Stimulated activated CD4-positive, alpha-beta T cell treated with anti-CD3 and anti-CD28 coated beads, Interleukin-12 subunit alpha, Interleukin-12 subunit beta, amount 100 ng/mL, for 4 hours (primary cell): ENCODE results near the gene TMEM214.
"Not testable (repeated sequence)": the region's sequence is repeated elsewhere in the genome, so short reads cannot be mapped to it uniquely, and the experiment has no call there.

Experiments used
- DNase-seq: peaks from one replicate; pipeline ENCODE4 v3.0.0-alpha.2; 2020

The TMEM214 gene

DNA sequence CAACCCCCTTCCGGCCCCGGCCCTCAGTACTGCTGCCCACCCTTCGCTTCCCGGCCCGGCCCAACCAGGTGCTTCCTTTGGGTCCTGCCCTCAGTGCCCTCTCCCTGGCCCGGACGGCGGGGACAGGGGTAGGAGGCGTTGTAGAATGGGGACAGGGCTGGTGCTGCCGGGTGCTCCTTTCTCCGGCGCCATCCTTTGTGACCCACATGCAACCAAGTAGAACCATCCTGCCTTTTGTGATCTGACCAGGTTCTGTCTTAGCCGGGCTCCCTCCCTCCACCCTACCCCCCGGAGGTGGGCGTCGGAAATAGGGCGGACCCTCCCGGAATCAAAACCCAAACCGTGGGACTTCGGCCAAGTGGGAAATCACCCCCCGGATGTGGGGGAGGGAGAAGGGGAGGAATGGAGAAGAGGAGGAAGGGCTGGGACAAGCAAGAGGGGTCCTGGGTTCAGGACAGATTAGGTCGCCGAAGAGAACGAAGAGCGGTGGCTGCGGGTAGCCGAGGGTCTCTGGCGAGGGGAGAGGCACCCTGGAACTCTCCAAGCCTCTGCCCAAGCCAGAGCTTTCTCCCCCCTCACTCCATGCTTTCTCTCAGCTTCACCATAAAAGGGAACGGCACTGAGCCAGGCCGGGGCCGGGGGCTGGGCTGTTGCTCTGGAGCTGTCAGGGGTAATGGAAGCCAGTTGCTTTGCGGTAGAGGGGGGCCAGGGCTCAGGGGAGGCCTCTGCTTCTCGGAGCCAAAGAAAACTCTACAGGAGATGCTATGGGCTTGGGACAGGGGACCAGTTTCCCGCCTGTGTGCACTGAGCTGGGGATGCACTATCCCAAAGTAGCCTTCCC lies 39.4 kb downstream of the TMEM214 start:
- DNase-seq = peak; percentile 49

DNA sequence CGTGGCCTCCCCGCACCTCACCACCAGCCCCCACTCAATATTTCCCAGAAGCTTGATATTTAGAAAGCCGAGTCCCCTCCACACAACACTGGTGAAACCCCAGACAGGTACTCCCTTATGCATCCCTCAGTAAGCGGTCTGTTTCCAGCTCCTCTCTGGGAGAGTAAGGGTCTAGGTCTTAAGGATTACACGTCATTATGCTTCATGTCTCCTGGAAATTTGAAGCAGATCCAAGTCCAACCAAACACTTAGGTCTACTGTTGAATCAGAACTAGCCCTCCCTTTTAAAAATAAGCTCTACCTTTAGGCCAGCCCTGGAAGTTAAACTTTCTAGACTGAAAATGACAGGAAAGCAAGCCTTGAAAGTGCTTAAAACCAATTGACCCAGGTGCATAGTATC lies 40.2 kb downstream of the TMEM214 start:
- DNase-seq = no peak

DNA sequence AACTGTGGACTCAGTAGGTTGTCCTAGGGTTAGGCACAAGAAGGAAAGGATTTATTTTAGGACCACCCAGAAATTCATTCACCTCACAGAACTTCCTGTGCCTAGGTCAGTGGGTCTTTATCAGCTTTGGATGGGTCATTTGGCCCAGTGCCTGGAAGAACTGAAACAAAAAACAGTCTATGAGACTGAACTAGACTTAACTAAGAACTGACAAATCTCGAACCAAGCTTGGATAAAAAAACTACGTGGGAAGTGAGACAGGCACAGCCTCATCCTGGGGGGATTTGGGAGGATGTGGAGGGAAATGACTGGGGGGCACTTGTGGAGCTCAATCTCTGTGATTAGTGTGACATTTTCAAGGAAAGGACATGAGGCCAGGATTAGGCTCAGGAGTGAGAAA lies 41.0 kb downstream of the TMEM214 start:
- DNase-seq = no peak

DNA sequence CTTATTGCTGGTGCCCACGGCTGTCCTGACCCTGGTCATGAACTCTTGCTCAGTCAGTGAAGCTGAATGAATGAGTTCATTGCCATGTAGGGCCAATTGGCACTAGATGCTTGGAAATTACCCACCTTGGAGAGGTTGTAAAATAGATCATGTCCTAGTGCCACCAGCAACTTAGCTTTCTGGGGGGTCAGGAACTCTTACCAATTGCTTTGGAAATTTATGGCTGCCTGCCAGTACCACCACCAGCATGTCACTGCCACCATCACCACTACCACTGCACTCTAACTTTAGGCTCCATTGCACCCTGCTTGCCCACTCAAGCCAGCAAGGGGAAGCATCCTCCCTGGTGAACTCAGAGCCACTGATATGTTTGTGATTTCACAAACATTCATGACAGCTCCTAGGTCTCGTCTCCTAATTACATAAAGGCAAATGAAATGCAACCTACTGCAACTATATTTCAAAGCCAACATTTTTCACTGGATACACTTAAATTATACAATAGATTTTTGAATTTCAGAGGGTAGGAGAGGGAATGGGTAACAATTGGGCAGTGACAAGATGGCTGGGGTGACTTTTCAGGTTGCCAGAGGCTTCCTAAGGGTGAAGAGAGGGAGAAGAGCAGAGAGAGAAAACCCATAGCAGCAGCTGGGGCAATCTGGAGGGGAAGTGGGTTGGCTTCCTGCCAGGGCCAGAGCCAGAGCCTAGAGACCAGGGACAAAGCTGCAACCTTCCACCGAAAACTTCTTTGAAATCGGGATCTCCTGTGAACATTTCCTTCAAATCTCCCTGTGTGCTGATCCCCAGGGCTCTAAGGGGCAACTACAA lies 42.2 kb downstream of the TMEM214 start:
- DNase-seq = peak; percentile 34

DNA sequence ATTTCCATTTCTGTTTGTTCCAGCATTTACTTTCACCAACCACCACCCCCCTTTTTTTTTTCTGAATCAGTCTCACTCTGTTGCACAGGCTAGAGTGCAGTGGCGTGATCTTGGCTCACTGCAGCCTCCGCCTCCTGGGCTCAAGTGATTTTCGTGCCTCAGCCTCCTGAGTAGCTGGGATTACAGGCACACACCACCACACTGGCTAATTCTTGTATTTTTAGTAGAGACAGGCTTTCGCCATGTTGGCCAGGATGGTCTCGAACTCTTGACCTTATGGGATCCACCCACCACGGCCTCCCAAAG lies 42.8 kb downstream of the TMEM214 start:
- DNase-seq = not testable (repeated sequence)

DNA sequence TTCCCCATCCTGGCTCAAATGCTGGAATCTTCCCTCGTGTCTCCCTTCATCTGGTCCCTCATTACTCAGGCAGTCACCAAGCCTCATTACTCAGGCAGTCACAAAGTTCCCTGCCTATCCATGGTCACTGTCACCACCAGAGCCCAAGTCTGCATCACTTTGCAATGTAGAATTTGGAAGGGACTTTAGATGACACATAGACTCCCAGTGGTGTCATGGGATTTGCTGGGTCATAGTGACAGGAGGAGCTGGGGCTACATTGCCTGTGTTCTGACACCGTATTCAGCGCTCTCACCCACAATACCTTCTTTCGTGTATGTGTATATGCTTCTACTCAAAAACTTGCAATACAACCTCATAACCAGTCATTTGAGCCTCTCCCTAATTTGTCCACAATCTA lies 43.6 kb downstream of the TMEM214 start:
- no peak for DNase-seq

DNA sequence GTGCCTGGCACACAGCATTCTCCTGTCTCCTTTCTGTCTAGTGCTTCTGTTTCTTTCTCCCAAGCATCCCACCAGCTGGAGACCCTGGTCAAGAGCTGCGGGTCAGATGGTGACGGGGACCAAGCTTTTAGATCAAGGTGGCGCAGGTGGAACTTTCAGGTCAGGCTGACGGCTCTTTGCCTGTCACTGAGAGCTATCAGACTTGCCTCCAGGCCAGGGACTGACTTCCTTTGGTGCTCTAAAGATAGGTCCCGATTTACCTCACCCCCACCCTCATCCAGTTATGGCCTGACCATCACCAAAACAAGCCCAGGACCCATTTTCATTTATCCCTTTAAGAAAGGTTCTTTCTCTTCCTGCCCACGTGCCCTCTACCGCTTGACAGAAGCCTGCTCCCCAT lies 44.5 kb downstream of the TMEM214 start:
- no peak for DNase-seq

DNA sequence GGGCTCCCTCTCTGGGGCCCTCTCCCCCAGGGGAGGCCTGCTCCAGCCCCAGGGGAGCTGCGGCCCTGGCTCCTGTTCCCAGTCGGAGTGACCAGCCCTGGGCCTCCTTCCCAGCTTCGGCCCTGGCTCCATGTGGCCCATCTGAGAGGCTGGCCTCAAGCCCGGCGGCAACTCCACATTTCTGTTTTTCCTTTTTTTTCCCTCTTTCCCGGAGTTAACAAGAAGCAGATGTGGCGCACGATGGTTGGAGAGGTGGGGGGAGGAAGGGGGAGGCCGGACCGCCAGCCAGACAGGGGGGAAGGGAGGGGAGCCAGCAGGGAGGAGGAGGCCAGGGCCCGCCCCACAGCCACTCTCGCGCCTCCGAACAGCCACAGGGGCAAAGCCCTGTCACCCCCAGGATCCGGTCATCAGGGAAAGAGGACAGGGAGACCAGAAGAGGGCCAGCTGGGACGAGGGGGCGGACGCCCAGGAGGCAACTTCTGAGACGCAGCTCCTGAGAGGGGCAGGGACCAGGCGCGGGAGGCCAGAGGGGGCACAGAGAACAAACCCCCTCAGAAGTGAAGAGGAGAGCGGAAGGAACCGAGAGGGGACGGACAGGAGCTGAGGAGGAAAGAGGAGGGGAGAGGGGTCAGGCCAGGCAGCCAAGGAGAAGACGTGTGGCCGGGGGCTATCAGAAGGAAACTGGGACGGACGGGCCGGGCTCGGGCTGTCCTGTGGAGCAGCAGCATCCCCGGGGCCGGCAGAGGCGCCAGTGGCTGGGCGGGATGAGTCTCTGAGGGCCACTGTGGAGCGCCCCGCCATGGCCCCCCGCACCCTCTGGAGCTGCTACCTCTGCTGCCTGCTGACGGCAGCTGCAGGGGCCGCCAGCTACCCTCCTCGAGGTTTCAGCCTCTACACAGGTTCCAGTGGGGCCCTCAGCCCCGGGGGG lies 45.8 kb downstream of the TMEM214 start, which contains the start of gene EMILIN1:
Gene EMILIN1, plus strand, starts transcription at position 349 of the 928 bp plus-strand sequence. Its CDS starts 451 bp downstream, at position 800.
- DNase-seq = no peak

DNA sequence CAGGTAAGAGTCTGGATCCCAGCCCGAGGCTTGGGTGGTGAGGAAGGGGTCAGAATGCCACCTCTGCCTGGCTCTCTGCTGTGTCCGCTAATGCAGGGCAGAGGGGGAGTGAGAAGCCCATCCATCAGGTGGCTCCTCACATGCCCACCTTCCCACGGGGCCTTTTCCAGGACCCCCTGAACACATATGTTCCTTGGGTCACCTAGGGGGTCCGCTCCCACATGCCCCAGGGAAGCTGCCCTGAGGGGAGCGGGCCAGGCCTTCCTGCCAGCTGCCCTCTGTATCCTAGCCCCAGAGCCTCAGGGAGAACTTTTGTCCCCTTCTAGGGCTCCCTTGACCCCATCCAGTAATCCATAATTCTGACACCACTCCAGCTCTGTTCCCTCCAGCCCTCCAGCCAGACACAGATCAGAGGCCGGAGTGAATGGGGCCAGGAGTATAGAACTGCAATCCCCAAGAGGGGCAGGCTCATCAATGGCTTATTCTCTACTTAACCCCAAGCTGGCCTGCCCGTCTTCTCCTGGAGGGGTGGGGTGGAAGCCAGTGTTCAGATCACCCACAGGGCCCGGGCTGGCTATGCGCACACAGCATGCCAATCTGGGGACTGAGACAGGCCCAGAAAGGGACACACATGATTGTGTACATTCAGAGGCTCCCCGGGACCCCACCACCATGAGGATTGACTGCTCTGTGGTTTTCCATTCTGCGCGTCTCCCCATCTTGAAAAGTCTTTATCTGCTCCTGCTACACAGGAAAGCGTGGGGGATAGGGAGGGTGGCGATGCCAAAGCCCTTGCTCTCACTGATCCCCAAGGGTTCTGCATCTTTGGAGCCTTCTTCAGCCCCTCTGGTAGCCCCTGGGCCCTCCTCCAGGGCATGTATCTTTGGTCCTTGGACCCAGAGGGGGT lies 46.7 kb downstream of the TMEM214 start:
- DNase-seq = no peak

DNA sequence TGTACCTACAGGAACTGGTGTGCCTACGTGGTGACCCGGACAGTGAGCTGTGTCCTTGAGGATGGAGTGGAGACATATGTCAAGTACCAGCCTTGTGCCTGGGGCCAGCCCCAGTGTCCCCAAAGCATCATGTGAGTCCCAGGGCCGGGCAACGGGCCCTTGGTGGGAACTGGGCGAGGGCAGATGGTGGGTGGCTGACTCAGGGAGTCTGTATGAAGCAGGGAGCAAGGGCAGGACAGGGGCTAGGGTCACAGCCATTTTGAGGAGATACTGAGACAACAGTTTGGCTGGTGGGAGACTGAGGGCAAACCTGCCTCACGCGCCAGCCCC lies 47.3 kb downstream of the TMEM214 start:
- no peak for DNase-seq

DNA sequence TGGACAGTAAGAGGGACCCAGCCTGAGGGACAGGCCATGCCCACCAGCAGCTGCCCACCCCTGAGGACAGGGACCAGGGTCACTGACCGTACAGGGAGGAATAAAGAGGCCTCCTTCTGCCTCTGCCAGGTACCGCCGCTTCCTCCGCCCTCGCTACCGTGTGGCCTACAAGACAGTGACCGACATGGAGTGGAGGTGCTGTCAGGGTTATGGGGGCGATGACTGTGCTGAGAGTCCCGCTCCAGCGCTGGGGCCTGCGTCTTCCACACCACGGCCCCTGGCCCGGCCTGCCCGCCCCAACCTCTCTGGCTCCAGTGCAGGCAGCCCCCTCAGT lies 47.8 kb downstream of the TMEM214 start:
- no peak for DNase-seq

DNA sequence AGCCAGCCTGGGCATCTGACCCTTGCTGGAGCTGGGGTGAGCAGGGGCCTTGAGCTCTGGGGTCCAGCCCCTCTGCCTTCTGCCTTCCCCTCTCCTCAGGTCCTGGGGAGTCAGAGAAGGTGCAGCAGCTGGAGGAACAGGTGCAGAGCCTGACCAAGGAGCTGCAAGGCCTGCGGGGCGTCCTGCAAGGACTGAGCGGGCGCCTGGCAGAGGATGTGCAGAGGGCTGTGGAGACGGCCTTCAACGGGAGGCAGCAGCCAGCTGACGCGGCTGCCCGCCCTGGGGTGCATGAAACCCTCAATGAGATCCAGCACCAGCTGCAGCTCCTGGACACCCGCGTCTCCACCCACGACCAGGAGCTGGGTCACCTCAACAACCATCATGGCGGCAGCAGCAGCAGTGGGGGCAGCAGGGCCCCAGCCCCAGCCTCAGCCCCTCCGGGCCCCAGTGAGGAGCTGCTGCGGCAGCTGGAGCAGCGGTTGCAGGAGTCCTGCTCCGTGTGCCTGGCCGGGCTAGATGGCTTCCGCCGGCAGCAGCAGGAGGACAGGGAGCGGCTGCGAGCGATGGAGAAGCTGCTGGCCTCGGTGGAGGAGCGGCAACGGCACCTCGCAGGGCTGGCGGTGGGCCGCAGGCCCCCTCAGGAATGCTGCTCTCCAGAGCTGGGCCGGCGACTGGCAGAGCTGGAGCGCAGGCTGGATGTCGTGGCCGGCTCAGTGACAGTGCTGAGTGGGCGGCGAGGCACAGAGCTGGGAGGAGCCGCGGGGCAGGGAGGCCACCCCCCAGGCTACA lies 49.4 kb downstream of the TMEM214 start:
- no peak for DNase-seq

DNA sequence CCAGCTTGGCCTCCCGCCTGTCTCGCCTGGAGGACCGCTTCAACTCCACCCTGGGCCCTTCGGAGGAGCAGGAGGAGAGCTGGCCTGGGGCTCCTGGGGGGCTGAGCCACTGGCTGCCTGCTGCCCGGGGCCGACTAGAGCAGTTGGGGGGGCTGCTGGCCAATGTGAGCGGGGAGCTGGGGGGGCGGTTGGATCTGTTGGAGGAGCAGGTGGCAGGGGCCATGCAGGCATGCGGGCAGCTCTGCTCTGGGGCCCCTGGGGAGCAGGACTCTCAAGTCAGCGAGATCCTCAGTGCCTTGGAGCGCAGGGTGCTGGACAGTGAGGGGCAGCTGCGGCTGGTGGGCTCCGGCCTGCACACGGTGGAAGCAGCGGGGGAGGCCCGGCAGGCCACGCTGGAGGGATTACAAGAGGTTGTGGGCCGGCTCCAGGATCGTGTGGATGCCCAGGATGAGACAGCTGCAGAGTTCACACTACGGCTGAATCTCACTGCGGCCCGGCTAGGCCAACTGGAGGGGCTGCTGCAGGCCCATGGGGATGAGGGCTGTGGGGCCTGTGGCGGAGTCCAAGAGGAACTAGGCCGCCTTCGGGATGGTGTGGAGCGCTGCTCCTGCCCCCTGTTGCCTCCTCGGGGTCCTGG lies 50.1 kb downstream of the TMEM214 start:
- DNase-seq = no peak

DNA sequence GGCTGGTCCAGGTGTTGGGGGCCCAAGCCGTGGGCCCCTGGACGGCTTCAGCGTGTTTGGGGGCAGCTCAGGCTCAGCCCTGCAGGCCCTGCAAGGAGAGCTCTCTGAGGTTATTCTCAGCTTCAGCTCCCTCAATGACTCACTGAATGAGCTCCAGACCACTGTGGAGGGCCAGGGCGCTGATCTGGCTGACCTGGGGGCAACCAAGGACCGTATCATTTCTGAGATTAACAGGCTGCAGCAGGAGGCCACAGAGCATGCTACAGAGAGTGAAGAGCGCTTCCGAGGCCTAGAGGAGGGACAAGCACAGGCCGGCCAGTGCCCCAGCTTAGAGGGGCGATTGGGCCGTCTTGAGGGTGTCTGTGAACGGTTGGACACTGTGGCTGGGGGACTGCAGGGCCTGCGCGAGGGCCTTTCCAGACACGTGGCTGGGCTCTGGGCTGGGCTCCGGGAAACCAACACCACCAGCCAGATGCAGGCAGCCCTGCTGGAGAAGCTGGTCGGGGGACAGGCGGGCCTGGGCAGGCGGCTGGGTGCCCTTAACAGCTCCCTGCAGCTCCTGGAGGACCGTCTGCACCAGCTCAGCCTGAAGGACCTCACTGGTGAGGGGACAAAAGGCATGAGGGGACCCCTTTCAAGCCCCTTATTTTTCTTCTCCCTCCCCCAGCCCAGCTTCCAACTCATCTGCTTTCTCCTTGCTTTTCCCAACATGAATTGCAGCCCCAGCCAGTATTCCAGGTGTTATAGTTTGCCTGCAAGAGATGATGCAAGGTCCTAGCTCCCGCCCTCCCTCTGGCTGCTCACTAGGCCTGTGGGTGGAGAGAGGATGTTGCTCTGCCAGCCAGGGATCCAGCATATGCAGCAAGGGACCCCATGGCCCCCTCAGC lies 50.9 kb downstream of the TMEM214 start:
- DNase-seq = no peak

DNA sequence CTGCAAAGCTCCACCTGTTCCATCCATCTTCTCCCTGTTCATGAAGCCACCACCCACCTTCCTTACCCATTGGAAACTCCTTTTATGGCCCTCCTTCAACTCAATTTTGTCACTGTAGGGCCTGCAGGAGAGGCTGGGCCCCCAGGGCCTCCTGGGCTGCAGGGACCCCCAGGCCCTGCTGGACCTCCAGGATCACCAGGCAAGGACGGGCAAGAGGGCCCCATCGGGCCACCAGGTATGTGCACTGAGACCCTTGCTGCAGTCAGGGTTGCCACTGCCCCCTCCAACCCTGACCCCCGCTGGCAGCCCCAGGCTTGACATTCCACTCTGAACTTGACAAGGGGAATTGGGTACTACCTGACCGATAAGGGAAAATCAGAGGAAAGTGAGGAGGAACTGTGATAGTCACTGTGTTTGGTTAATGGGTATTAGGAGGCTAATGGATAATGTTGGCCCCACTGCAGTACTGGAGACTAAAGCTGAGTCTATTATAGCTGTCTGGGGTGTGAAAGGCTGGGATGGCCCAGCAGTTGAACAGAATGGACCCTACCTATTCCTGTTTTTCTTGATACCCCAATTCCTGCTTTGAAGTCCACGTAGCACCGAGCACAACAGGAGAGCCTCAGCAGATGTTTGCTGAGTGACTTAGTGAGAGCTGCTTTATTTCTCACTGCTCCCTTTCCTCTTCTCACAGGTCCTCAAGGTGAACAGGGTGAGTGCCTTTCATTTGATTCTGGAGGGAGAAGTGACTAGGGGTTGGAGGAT lies 51.7 kb downstream of the TMEM214 start:
- no peak for DNase-seq

DNA sequence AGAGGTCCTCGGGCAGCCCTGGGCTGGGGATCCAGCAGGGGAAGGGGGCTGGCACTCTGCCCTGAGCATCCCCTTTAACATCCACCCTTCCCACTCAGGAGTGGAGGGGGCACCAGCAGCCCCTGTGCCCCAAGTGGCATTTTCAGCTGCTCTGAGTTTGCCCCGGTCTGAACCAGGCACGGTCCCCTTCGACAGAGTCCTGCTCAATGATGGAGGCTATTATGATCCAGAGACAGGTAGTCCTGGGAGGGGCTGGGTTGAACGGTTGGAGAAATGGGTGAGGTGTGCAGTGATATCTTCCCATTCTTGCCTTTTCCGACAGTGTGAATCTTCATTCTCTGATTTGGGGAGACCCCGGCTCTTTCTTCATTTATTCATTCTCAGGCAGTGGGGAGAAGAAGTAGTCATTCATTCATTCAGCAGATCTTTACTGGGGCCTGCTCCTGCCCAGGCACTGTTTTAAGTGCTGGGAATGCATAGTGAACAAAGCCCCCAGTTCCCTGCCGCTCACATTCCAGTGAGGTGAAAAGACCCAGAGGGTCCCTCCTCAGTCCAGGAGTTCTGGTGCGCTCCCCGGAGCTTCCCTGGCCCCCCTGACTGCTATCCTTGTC lies 52.4 kb downstream of the TMEM214 start:
- DNase-seq = no peak

DNA sequence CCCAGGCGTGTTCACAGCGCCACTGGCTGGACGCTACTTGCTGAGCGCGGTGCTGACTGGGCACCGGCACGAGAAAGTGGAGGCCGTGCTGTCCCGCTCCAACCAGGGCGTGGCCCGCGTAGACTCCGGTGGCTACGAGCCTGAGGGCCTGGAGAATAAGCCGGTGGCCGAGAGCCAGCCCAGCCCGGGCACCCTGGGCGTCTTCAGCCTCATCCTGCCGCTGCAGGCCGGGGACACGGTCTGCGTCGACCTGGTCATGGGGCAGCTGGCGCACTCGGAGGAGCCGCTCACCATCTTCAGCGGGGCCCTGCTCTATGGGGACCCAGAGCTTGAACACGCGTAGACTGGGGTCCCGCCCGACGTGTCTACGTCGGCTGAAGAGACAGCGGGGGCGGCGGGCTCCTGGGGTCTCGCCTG lies 52.9 kb downstream of the TMEM214 start:
- DNase-seq = peak; percentile 41

DNA sequence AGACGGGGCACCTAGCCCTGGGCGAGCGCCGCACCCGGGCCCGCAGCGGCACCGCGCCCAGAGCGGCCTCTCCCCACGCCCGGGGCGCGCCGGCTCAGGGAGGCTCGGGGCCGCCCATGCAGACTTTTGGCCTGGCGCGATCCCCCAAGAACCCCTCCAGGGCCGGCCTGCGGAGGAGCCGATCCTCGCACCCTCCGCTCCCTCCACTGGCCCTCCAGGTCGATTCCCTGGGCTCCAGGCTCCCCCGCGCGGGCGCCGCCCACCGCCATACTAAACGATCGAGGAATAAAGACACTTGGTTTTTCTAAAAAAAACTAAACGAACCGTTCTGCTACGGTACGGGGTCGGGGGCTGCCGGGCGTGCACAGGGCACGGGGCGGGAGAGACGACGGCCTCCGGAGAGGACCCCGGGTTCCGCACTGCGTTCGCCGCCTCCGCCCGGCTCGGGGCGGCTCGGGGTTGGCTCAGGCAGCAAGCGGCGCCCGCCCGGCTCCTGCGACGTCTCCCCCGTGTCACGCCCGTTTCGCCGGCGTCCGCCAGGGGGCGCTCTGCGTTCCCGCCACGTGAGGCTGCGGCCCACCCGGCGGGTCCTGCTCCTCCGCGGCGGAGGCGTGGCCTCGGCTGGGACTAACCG lies 53.4 kb downstream of the TMEM214 start:
- peak; percentile 98 for DNase-seq
